Gastroesophageal sphincter (tissue), 3 donors: Measurements from ENCODE around the gene EVC.

Source experiments
- POLR2A ChIP-seq, 2 donors: fragments of 450-650 bp; IDR thresholded peaks; one replicate each; pipeline ENCODE4 v1.6.1; 2017; ENCODE audit warnings: antibody characterized with exemption in 2 of 2, mild to moderate bottlenecking in 2 of 2, moderate library complexity in 1 of 2
- POLR2AphosphoS5 ChIP-seq: sonication (generic); formaldehyde crosslinking; IDR thresholded peaks from one replicate; pipeline ENCODE4 v1.6.1; 2017; ENCODE audit warnings: antibody characterized with exemption
- TF ChIP-seq, protein P1 (sequence below), 4 experiments: fragments of 200-600 bp in 2 of 4; fragments of 450-650 bp in 2 of 4; sonication (generic) in 1 of 4; IDR thresholded peaks; one replicate each; pipeline ENCODE4 v1.5.1; 2017 to 2019; ENCODE audit warnings: antibody characterized with exemption in 4 of 4, mild to moderate bottlenecking in 2 of 4, moderate library complexity in 2 of 4

DNA sequence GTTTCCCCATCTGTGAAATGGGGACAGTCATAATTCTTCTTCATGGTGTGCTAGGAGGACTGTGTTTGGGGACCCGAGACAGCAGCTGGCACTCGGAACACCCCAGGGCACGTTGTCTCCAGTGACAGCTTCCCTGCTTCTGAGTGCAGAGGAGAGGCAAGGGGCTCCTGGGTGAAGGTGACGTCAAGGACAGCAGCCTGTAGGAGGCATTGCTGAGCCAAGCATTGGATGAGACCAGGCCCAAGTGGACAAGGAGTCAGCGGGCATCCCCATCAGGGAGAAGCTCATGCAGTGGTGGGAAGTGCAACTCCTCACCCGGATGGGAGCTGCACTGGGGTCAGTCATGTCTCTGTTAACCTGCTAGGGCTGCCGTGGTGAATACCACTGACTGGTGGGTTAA is 46.1 kb downstream of the EVC start:
- TF ChIP-seq POLR2A (IDR thresholded peaks at IDR 0.05), result no peak
- TF ChIP-seq, protein P1, sequence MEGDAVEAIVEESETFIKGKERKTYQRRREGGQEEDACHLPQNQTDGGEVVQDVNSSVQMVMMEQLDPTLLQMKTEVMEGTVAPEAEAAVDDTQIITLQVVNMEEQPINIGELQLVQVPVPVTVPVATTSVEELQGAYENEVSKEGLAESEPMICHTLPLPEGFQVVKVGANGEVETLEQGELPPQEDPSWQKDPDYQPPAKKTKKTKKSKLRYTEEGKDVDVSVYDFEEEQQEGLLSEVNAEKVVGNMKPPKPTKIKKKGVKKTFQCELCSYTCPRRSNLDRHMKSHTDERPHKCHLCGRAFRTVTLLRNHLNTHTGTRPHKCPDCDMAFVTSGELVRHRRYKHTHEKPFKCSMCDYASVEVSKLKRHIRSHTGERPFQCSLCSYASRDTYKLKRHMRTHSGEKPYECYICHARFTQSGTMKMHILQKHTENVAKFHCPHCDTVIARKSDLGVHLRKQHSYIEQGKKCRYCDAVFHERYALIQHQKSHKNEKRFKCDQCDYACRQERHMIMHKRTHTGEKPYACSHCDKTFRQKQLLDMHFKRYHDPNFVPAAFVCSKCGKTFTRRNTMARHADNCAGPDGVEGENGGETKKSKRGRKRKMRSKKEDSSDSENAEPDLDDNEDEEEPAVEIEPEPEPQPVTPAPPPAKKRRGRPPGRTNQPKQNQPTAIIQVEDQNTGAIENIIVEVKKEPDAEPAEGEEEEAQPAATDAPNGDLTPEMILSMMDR (IDR thresholded peaks at IDR 0.05), result no peak
- no peak for TF ChIP-seq POLR2AphosphoS5
